ENCODE measurements around the gene SUSD6. TPM values are rescaled to one million over a fixed set of nuclear protein-coding genes. Genes with fewer than 3 reads are reported as not detected.
A peak's percentile ranks its signal among the peaks of the same experiment; 100 is the strongest.

The SUSD6 gene
- total RNA-seq, 1 experiment from 2014 or later, result 3.7 TPM

- H2AFZ ChIP-seq (ENCODE audit: low read length), result no peak overlapping the region
- H3K27me3 ChIP-seq (ENCODE audit: insufficient read depth, low read length), result no peaks in the 10 kb centered on the region
- no peak overlapping the region for H3K27ac ChIP-seq (ENCODE audit: insufficient read length, low read depth, low read length)
- no peak overlapping the region for H4K5ac ChIP-seq (ENCODE audit: insufficient read length, low read depth, low read length)
- H2BK120ac ChIP-seq (ENCODE audit: low read depth, low read length, poor library complexity, severe bottlenecking), result no peak overlapping the region
- no peaks in the 10 kb centered on the region for H3K4me1 ChIP-seq (ENCODE audit: insufficient read depth, low read length)
- H3K14ac ChIP-seq (ENCODE audit: insufficient read depth, low read length), result no peak overlapping the region
- no peaks in the 10 kb centered on the region for H3K9me3 ChIP-seq (ENCODE audit: control insufficient read depth, low read depth, low read length)
- H2BK12ac ChIP-seq (ENCODE audit: insufficient read length, low read depth, low read length), result no peak overlapping the region
- H3K36me3 Mint-ChIP-seq (ENCODE audit: insufficient read depth in 1 of 3, low read depth in 3 of 3), result no peaks in the 10 kb centered on the region; a peak in 1 of 7 replicates
- no peak overlapping the region for H2AK5ac ChIP-seq (ENCODE audit: insufficient read length, low read length)
- no peak overlapping the region for H4K8ac ChIP-seq (replicated peaks; ENCODE audit: insufficient read length, low read depth, low read length)
- H3K27ac Mint-ChIP-seq, result no peak overlapping the region; a peak in 1 of 7 replicates
- H3T11ph ChIP-seq (ENCODE audit: low read length), result no peak overlapping the region
- H3K79me1 ChIP-seq (ENCODE audit: insufficient read depth, low read depth, low read length, poor library complexity, severe bottlenecking), result no peaks in the 10 kb centered on the region
- no CpG with 5 or more reads among the region's 7 CpGs for WGBS (ENCODE audit: extremely low coverage, insufficient read length, low lambda C conversion rate)
- peak; percentile 76 for TF ChIP-seq CTCF (conservative IDR thresholded peaks at IDR 0.05)
- no peak overlapping the region for H2BK5ac ChIP-seq (ENCODE audit: insufficient read length, low read length)
- no peak overlapping the region for H2BK20ac ChIP-seq (ENCODE audit: low read depth, low read length, poor library complexity, severe bottlenecking)
- no peak overlapping the region for H3K4me2 ChIP-seq (ENCODE audit: insufficient read depth, insufficient read length, low read length)
- H3K56ac ChIP-seq (ENCODE audit: insufficient read length, low read depth, low read length), result no peak overlapping the region
- H3K4me3 Mint-ChIP-seq, result no peak overlapping the region
- H3K23me2 ChIP-seq (ENCODE audit: insufficient read length, low read depth, low read length, poor library complexity, severe bottlenecking), result no peaks in the 10 kb centered on the region
- H3K9me3 Mint-ChIP-seq, result no peaks in the 10 kb centered on the region; a peak in 2 of 5 replicates
- no peak overlapping the region for H3K18ac ChIP-seq (ENCODE audit: insufficient read length, low read depth, low read length)
- no peak overlapping the region for H3K23ac ChIP-seq (ENCODE audit: insufficient read length, low read depth, low read length)
- H4K91ac ChIP-seq (ENCODE audit: insufficient read length, low read depth, low read length), result no peak overlapping the region
- H3K4me1 Mint-ChIP-seq, result peaks cover 10 to 17% of the 10 kb centered on the region in 2 experiments
- H3K9ac ChIP-seq (ENCODE audit: extremely low read depth, insufficient read length, low read length), result no peak overlapping the region
- H3K4ac ChIP-seq (ENCODE audit: low read depth, low read length), result no peak overlapping the region
- DNase-seq, result peak; percentile 83
- H2BK15ac ChIP-seq (ENCODE audit: low read depth, low read length), result no peak overlapping the region
- H4K20me1 ChIP-seq (ENCODE audit: control insufficient read depth, insufficient read depth, insufficient read length), result no peaks in the 10 kb centered on the region
- no peaks in the 10 kb centered on the region for H3K79me2 ChIP-seq (ENCODE audit: insufficient read depth, low read length)
- peaks cover 4% of the 10 kb centered on the region for H3K27me3 Mint-ChIP-seq (ENCODE audit: low read depth)
Observed at GRCh38 chr14:69580009-69580577, 31.3 kb upstream of the SUSD6 start.
